Measurements from ENCODE around the gene SLC29A4.

DNA sequence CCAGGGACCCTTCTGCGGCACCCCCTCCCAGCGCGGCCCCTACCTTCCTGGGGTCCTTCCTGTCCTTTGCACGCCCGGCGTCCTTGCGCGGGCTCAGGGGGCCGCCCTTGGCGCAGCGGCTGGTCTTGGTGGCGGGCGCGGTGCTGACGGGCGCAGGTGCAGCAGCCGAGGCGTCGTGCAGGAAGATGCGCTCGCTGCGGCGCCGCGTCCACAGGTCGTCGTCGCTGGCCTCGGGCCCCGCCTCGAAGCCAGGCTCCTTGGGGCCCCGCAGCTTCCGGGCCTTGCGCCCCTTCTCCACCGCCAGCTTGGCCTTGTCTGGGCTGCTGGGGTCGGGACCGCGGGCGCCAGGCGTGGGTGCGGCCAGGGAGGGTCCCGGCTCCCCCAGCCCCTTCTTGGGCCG lies 49.8 kb downstream of the SLC29A4 start:
- TF ChIP-seq SIN3A (IDR thresholded peaks at IDR 0.05; ENCODE audit: borderline replicate concordance, insufficient read depth, low read depth, low read length) (no peak), CTCF (IDR thresholded peaks at IDR 0.05) (no peak)
